Measurements from ENCODE around the gene RIMS3. TPM values are rescaled to one million over a fixed set of nuclear protein-coding genes. Genes with fewer than 3 reads are reported as not detected.

Gene RIMS3
- total RNA-seq, 6 experiments from 2014 or later: 0.05 to 0.14 (median 0.09) TPM; not detected in 3

- H3K27ac Mint-ChIP-seq: no peak overlapping the region
- peaks cover 19% of the 10 kb centered on the region; the same call in 1 of the 2 replicates for H3K9me3 Mint-ChIP-seq
Measured at GRCh38 chr1:40620586-40621210, 44.8 kb downstream of the RIMS3 start.

GRCh38 chr1:40620150-40620549, 45.3 kb downstream of the RIMS3 start:
- no peaks in the 10 kb centered on the region for H3K36me3 Mint-ChIP-seq (ENCODE audit: low read depth)
- H3K4me1 Mint-ChIP-seq (ENCODE audit: low read depth): peaks cover 1% of the 10 kb centered on the region
- TF ChIP-seq CTCF (IDR thresholded peaks at IDR 0.05): no peak
- DNase-seq: no peak
- H3K27ac Mint-ChIP-seq: no peak overlapping the region
- no peak overlapping the region for H3K4me3 Mint-ChIP-seq
- H3K9me3 Mint-ChIP-seq: peaks cover 19% of the 10 kb centered on the region; the same call in 1 of the 2 replicates
- peaks cover 25% of the 10 kb centered on the region for H3K27me3 Mint-ChIP-seq (ENCODE audit: insufficient read depth)

More at GRCh38 chr1:40620586-40621210, 44.8 kb downstream of the RIMS3 start:
- Mint-ChIP-seq H3K36me3 (ENCODE audit: low read depth) (no peaks in the 10 kb centered on the region), H3K27me3 (ENCODE audit: insufficient read depth) (peaks cover 27% of the 10 kb centered on the region), H3K4me1 (ENCODE audit: low read depth) (peaks cover 7% of the 10 kb centered on the region), H3K4me3 (no peak overlapping the region)
- TF ChIP-seq CTCF (IDR thresholded peaks at IDR 0.05): no peak
- no peak for DNase-seq

GRCh38 chr1:40618108-40618507, 47.4 kb downstream of the RIMS3 start:
- Mint-ChIP-seq H3K9me3 (peaks cover 19% of the 10 kb centered on the region; the same call in 1 of the 2 replicates), H3K27ac (no peak overlapping the region), H3K36me3 (ENCODE audit: low read depth) (no peaks in the 10 kb centered on the region), H3K27me3 (ENCODE audit: insufficient read depth) (peaks cover 21% of the 10 kb centered on the region), H3K4me3 (no peak overlapping the region), H3K4me1 (ENCODE audit: low read depth) (no peaks in the 10 kb centered on the region)
- no peak for DNase-seq
- TF ChIP-seq CTCF (IDR thresholded peaks at IDR 0.05): no peak

GRCh38 chr1:40612345-40612831, 53.1 kb downstream of the RIMS3 start:
- no peaks in the 10 kb centered on the region for H3K4me1 Mint-ChIP-seq (ENCODE audit: low read depth)
- no peak overlapping the region for H3K27ac Mint-ChIP-seq
- no peak overlapping the region for H3K4me3 Mint-ChIP-seq
- TF ChIP-seq CTCF (IDR thresholded peaks at IDR 0.05): peak; percentile 85
- H3K27me3 Mint-ChIP-seq (ENCODE audit: insufficient read depth): peaks cover 14% of the 10 kb centered on the region
- peak; percentile 60 for DNase-seq
- no peaks in the 10 kb centered on the region for H3K9me3 Mint-ChIP-seq
- H3K36me3 Mint-ChIP-seq (ENCODE audit: low read depth): no peaks in the 10 kb centered on the region

GRCh38 chr1:40610156-40610555, 55.3 kb downstream of the RIMS3 start:
- H3K4me3 Mint-ChIP-seq: no peak overlapping the region
- H3K9me3 Mint-ChIP-seq: no peaks in the 10 kb centered on the region
- no peak for TF ChIP-seq CTCF (IDR thresholded peaks at IDR 0.05)
- no peaks in the 10 kb centered on the region for H3K4me1 Mint-ChIP-seq (ENCODE audit: low read depth)
- H3K36me3 Mint-ChIP-seq (ENCODE audit: low read depth): no peaks in the 10 kb centered on the region
- DNase-seq: no peak
- no peak overlapping the region for H3K27ac Mint-ChIP-seq
- H3K27me3 Mint-ChIP-seq (ENCODE audit: insufficient read depth): peaks cover 18% of the 10 kb centered on the region
